ENCODE data around the gene PTPRD.

Gene PTPRD

DNA sequence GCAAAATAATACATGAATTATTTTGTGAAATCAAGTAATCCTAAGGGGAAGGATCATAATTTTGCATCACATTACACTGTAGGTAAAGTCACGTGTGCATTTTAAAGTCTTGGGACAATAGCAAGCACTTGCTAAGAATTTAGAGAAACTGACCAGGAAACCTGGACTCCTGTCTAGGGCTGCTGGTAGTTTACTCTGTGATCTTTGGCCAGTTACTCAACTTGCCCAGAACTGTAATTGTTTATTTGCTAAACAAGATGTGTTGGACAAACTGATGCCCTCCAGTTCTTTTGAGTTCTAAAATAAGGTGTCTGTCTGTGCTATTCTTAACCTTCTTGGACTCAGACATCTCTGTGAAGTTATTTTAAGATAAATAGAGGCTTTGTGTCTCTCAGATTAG lies 2218.5 kb downstream of the PTPRD start:
- Histone ChIP-seq H3K4me1 (ENCODE audit: insufficient read depth, low read length) (peaks cover 17% of the 10 kb centered on the region; the same call in 1 of the 2 replicates), H3K36me3 (ENCODE audit: insufficient read depth, low read length) (no peaks in the 10 kb centered on the region), H3K9me3 (ENCODE audit: control insufficient read depth, insufficient read depth, low read length) (no peaks in the 10 kb centered on the region), H3K9ac (ENCODE audit: low read depth, low read length) (no peak overlapping the region)

DNA sequence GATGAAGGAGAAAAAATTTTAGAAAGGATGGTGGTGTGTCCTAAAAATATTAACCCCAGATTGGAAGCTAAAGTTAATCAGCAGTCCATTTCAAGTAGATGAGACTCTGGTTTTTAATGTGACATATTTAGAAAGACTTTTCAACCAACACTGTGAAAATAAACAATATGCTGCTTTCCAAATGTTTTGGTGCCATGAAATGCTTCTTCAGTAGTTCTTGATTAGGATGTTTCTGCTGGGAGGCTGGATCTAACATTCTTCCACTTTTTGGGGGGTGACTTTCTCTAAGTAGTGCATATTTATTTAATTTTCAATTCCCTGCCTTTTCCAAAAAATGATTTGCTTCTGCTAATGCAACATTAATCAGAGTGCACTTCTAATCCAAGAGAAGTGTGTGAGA lies 2219.9 kb downstream of the PTPRD start:
- H3K9me3 ChIP-seq (ENCODE audit: control insufficient read depth, insufficient read depth, low read length): no peaks in the 10 kb centered on the region
- no peak overlapping the region for H3K9ac ChIP-seq (ENCODE audit: low read depth, low read length)
- H3K4me1 ChIP-seq (ENCODE audit: insufficient read depth, low read length): peaks cover 21% of the 10 kb centered on the region; the same call in 1 of the 2 replicates
- no peaks in the 10 kb centered on the region for H3K36me3 ChIP-seq (ENCODE audit: insufficient read depth, low read length)

DNA sequence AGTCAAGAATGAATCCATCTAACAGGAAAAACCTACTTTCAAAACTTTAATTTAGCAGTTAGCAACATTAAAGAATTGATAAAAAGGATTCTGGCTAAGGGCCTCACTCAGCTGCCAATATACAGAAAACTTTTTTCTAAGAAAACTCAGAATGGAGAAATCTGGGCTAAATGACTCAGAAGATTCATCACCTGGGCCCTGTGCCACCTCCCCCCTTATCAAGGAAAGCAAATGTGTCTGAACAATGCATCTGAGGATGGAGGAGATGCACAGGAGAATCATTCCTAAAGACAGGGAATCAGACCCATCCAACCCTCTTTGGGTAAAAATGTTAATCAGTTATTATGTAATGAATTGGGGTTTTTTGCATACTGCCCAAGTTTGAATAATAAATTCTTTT lies 2221.2 kb downstream of the PTPRD start:
- H3K9ac ChIP-seq (ENCODE audit: low read depth, low read length): no peak overlapping the region
- no peaks in the 10 kb centered on the region for H3K9me3 ChIP-seq (ENCODE audit: control insufficient read depth, insufficient read depth, low read length)
- H3K36me3 ChIP-seq (ENCODE audit: insufficient read depth, low read length): no peaks in the 10 kb centered on the region
- H3K4me1 ChIP-seq (ENCODE audit: insufficient read depth, low read length): peaks cover 21% of the 10 kb centered on the region; the same call in 1 of the 2 replicates

DNA sequence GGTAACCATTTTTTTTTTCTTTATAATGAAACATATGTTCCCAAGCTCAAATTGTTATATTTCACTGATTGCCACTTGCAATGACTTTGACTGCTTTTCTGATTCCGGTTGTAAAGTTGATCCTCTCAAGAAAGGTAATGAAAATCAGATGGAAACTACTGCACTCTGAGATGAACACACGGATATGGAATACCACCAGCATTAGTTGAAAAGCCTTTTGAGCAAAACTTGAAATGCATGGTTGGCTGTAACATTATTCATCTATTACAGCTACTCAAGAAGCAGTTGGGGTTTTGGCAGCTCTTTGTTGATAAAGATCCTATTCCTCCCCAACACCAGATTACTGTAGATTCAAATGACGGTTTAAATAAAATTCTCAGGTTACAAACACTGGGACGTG lies 2221.7 kb downstream of the PTPRD start:
- Histone ChIP-seq H3K36me3 (ENCODE audit: insufficient read depth, low read length) (no peaks in the 10 kb centered on the region), H3K9me3 (ENCODE audit: control insufficient read depth, insufficient read depth, low read length) (no peaks in the 10 kb centered on the region), H3K9ac (ENCODE audit: low read depth, low read length) (no peak overlapping the region), H3K4me1 (ENCODE audit: insufficient read depth, low read length) (peaks cover 21% of the 10 kb centered on the region; the same call in 1 of the 2 replicates)

DNA sequence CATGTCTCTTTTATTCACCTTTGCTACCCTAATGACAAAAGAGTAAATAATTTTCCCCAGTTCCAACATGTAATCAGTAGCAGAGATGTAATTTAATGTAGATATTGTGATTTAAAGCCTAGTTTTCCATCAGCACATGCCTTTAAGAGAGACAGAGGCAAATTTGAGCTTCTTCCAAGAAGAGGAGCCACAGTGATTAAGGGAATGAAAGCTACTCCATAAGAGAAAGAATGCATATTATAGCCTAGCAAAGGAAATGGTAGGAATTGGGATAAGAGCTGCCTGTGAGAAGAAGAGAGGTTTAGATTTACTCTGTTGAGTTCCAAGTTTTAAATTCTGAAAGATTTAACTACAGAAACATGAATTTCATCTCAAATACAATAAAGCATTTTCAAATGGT lies 2222.2 kb downstream of the PTPRD start:
- H3K9me3 ChIP-seq (ENCODE audit: control insufficient read depth, insufficient read depth, low read length): no peaks in the 10 kb centered on the region
- H3K9ac ChIP-seq (ENCODE audit: low read depth, low read length): no peak overlapping the region
- H3K4me1 ChIP-seq (ENCODE audit: insufficient read depth, low read length): peaks cover 20% of the 10 kb centered on the region; the same call in 1 of the 2 replicates
- no peaks in the 10 kb centered on the region for H3K36me3 ChIP-seq (ENCODE audit: insufficient read depth, low read length)

DNA sequence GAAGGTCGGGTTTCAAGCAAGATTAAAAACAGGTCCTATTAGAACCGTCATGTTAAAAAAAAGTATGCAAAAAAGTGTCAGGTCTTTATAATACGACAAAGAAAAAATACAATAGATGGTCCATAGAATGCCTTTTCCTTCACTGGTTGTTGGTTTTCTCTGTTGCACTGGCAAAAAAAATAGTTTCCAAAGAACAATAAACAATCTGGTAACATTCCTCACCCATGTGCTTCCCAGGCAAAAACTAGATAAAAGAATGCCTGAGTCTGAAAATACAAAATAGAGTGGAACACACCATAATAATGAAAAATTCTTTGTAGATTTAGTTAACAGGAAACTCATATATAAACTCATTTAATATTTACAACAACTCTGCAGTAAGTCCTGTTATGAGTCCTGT lies 2223.3 kb downstream of the PTPRD start:
- no peak overlapping the region for H3K9ac ChIP-seq (ENCODE audit: low read depth, low read length)
- no peaks in the 10 kb centered on the region for H3K36me3 ChIP-seq (ENCODE audit: insufficient read depth, low read length)
- H3K9me3 ChIP-seq (ENCODE audit: control insufficient read depth, insufficient read depth, low read length): no peaks in the 10 kb centered on the region
- peaks cover 10% of the 10 kb centered on the region; the same call in 1 of the 2 replicates for H3K4me1 ChIP-seq (ENCODE audit: insufficient read depth, low read length)

DNA sequence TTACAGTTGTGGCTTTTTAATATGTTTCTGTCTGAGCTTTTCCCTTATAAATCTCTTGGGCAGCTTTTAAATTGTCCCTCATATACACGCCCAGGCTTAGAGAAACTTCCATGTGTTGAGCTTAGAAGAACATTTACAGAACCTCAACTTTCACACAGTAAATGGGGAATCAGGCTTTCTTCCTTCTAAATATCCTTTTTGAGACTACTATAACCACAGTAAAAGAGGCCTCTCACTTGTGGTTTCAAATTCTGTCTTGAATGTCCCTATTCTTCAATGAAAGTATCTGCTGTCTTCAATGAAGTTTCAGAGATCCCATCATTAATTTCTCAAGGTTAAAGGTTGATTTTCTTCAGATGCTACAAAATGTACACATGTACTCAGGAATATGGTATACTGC lies 2224.7 kb downstream of the PTPRD start:
- Histone ChIP-seq H3K9me3 (ENCODE audit: control insufficient read depth, insufficient read depth, low read length) (no peaks in the 10 kb centered on the region), H3K36me3 (ENCODE audit: insufficient read depth, low read length) (no peaks in the 10 kb centered on the region), H3K4me1 (ENCODE audit: insufficient read depth, low read length) (peaks cover 7% of the 10 kb centered on the region; the same call in 1 of the 2 replicates), H3K9ac (ENCODE audit: low read depth, low read length) (no peak overlapping the region)

DNA sequence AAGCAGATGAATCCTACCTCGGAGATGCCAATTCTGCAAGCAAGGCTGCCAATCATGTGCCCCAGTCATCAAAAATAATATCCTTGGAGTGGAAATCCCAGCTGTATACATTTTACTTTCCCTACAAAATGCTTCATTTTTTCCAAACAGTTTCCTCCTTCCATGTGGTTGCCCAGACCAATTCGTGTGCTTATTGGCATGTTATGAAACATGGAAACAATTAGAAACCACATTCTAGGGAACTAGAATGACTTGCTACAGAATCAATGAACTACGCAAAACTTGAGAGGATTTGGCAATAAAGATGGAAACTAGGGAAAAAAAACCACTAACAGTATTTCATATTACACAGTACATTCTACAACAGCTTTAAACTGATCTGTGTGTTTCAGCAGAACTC lies 2228.7 kb downstream of the PTPRD start:
- no peaks in the 10 kb centered on the region for H3K9me3 ChIP-seq (ENCODE audit: control insufficient read depth, insufficient read depth, low read length)

DNA sequence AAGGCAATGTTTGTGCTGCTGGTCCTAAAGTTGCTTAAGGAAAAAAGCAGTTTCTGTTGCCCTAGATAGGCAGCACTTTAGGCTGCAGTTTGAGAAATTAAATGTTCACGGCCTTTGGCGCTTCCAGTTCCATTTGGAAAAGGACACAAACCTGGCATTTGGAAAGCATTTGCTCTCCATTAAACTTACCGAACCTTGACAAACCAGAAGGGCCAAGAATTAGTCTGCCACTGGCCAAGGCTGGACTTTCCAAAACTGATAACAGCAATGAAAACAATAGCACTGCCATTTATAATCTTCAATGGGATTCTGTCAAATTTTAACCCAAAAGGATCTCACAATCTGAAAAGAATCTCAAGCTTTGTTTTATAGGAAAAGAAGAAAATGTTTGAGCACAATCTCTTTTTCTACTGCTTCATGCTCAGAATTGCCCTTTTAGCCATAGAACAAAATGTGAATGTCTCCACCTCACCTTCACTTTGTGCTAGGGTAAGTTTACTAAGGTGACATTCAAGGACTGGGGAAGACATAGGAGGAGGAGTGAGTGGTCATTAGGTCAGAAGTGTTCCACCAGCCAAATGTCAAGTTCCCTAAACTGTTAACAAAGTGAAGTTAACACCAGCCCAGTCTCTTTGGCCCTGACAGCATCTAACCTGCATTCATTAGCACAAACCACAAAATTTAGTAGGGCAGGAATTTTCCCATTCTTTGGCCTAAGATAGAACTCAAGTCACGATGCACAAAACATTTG lies 2229.8 kb downstream of the PTPRD start:
- H3K4me1 ChIP-seq (ENCODE audit: insufficient read depth, low read length): no peaks in the 10 kb centered on the region
- H3K9me3 ChIP-seq (ENCODE audit: control insufficient read depth, insufficient read depth, low read length): no peaks in the 10 kb centered on the region
- no peaks in the 10 kb centered on the region for H3K36me3 ChIP-seq (ENCODE audit: insufficient read depth, low read length)
- no peak overlapping the region for H3K9ac ChIP-seq (ENCODE audit: low read depth, low read length)

More for the DNA sequence above, 2228.7 kb downstream of the PTPRD start:
- H3K4me1 ChIP-seq (ENCODE audit: insufficient read depth, low read length): peaks cover 1% of the 10 kb centered on the region; the same call in 1 of the 2 replicates
- H3K36me3 ChIP-seq (ENCODE audit: insufficient read depth, low read length): no peaks in the 10 kb centered on the region
- H3K9ac ChIP-seq (ENCODE audit: low read depth, low read length): no peak overlapping the region

DNA sequence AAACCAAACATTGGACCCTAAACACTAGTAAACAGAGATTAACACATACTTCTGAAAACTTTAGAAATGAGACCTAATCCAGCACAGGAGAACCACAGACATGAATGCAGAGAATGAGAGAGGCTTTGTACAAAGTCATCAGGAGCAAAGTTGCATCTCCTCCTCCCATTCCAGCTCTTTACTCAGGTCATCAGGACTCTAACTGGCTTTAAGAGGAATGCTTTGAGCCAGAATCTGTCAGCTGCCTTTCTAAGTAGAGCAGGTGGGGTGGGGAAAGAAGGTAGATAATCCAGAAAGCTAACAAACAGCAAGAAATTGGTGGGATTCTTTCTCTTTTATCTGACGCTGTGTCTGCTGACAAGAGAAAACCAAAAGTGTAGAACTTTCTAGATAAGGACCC lies 2230.5 kb downstream of the PTPRD start:
- H3K9ac ChIP-seq (ENCODE audit: low read depth, low read length): no peak overlapping the region

DNA sequence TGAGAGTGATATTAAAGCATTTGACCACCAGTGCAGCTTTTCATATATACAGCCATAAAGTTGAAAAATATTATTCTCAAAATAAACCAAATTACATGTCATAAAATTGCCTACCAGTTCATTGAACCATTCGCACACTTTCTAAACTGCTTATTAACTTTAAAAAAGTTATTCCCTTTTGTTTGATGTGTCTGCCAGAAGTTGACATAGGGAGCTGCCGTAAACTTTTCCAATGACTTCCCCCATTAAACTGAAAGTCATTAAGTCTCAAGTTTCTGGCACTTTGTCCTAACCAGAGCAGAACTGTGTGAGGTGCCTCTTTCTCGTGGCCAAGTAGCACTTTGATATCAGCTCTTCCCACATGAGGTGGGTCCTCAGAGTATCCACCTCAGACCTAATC lies 2231.2 kb downstream of the PTPRD start:
- Histone ChIP-seq H3K9me3 (ENCODE audit: control insufficient read depth, insufficient read depth, low read length) (no peaks in the 10 kb centered on the region), H3K4me1 (ENCODE audit: insufficient read depth, low read length) (no peaks in the 10 kb centered on the region), H3K9ac (ENCODE audit: low read depth, low read length) (no peak overlapping the region), H3K36me3 (ENCODE audit: insufficient read depth, low read length) (no peaks in the 10 kb centered on the region)

More for the DNA sequence above, 2230.5 kb downstream of the PTPRD start:
- Histone ChIP-seq H3K4me1 (ENCODE audit: insufficient read depth, low read length) (no peaks in the 10 kb centered on the region), H3K9me3 (ENCODE audit: control insufficient read depth, insufficient read depth, low read length) (no peaks in the 10 kb centered on the region), H3K36me3 (ENCODE audit: insufficient read depth, low read length) (no peaks in the 10 kb centered on the region)

DNA sequence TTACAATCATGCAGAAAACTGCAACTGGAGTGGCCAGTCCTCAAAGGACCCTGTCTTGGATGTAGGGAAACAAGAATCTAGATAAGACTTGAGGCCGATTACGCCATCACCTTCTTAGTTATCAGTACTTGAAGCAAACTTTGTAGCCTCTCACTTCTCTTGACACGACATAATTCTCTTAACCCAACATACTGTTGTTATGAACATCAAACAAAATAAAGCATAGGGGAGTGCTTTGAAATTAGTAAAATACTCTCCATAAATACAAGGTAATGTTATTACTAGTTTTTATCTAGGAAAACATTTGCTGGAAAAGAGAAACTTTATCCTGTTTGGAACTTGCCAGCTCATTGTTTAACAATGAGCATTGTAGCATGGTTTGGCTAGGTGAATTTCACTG lies 2238.3 kb downstream of the PTPRD start:
- H3K9me3 ChIP-seq (ENCODE audit: control insufficient read depth, insufficient read depth, low read length): no peaks in the 10 kb centered on the region
- no peak overlapping the region for H3K9ac ChIP-seq (ENCODE audit: low read depth, low read length)
- H3K36me3 ChIP-seq (ENCODE audit: insufficient read depth, low read length): no peaks in the 10 kb centered on the region
- no peaks in the 10 kb centered on the region for H3K4me1 ChIP-seq (ENCODE audit: insufficient read depth, low read length)

DNA sequence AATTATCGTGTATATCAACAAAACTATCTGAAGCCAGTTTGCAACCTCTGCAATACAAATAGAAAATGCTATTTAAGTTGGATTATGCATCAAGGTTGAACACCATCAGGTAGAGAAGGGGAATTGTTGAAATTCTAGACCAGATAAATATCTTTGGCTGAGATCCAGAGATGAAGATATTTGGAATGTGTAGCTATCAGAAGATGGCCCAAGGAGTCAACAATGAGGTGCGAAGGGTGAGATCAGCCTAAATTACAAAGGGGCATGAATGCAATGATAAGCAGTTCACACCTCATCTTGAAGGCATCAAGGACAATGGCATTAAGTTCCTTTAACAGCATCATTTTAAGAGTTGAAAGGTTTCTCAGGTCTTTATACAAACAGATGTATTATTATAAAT lies 2241.1 kb downstream of the PTPRD start:
- H3K9ac ChIP-seq (ENCODE audit: low read depth, low read length): no peak overlapping the region
- no peaks in the 10 kb centered on the region for H3K36me3 ChIP-seq (ENCODE audit: insufficient read depth, low read length)
- no peaks in the 10 kb centered on the region for H3K4me1 ChIP-seq (ENCODE audit: insufficient read depth, low read length)
- H3K9me3 ChIP-seq (ENCODE audit: control insufficient read depth, insufficient read depth, low read length): no peaks in the 10 kb centered on the region

DNA sequence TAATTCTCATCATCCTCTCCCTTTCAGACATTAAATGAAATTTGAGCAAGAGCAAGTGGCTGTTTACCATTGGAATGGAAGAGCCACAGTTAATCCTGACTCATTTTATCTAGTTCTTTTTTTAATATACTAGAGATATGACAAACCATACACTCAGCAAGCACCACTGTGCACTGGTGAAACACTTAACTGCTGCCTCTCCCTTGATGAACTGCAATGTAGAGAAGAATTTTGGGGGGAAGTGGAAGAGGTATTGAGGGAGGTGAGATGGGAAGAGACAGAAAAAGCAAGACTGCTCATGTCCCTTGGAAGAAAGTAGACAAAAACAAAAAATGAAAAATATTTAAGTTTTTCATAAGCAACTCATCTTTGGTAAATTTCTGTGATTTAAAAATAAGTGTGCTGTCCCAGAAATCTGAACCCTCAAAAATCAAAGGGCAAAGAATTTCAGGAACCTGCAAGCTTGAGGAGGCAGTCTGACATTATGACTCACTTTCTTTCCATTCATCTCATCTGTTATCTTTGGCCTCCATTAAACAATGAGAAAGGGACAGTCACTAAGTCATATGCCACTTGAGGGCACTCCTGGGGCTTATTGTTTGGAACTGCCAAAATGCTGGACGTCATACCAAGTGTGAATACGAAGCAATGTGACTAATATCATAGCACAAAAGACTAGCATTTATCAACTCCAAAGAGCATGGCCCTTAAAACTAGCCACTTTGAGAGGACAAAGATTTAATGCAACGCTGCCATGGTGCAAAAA lies 2246.5 kb downstream of the PTPRD start:
- Histone ChIP-seq H3K36me3 (ENCODE audit: insufficient read depth, low read length) (no peaks in the 10 kb centered on the region), H3K9ac (ENCODE audit: low read depth, low read length) (no peak overlapping the region), H3K4me1 (ENCODE audit: insufficient read depth, low read length) (no peaks in the 10 kb centered on the region), H3K9me3 (ENCODE audit: control insufficient read depth, insufficient read depth, low read length) (no peaks in the 10 kb centered on the region)
